DND-41 (cell line): ENCODE results near the gene HDLBP.

ENCODE experiments used
- CTCF ChIP-seq: IDR thresholded peaks from 2 replicates; pipeline ENCODE4 v1.5.1; 2012; ENCODE audit warnings: borderline replicate concordance, low read length, moderate library complexity, mild to moderate bottlenecking; ENCODE audit not compliant: poor library complexity, severe bottlenecking; ENCODE audit errors: extremely low read depth
- EZH2 ChIP-seq: IDR thresholded peaks from 3 replicates; pipeline ENCODE4 v1.6.1; 2012; ENCODE audit warnings: borderline replicate concordance, low read depth, mild to moderate bottlenecking, moderate library complexity, low read length, inconsistent platforms; ENCODE audit not compliant: severe bottlenecking

GRCh38 chr2:241296767-241297166 is 18.7 kb downstream of the HDLBP start:
- TF ChIP-seq CTCF, result no peak
- TF ChIP-seq EZH2, result no peak
